ENCODE measurements around the gene SEMA6D. TPM values are rescaled to one million over a fixed set of nuclear protein-coding genes. Genes with fewer than 3 reads are reported as not detected.

The SEMA6D gene
- total RNA-seq, 1 experiment from 2014 or later = not detected

DNA sequence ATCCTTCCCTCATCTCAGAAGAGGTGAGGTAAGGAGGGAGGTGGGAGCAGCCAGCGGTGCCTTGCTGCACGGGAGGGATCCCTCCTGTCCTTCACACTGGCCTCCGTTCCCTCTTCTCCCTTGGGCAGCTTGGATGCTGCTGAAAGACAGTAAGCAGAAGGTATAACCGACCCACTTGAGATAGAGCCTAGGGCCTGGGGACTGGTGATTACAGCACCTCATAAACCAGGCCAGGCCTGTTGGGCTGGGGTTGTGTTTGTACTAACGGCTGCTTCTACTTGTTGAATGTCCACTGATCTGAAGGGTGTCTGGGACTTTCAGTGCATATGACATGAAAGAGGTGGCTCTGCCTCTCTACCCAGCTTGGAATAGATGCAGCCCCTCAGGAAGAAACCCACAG, 25.0 kb downstream of the SEMA6D start:
- Histone ChIP-seq H4K20me1 (ENCODE audit: insufficient read depth, low read depth, low read length) (no peaks in the 10 kb centered on the region), H3K27ac (ENCODE audit: low read length) (no peak overlapping the region), H3K36me3 (ENCODE audit: insufficient read depth, low read length) (no peaks in the 10 kb centered on the region), H3K9me3 (ENCODE audit: low read length) (peaks cover 3% of the 10 kb centered on the region), H3K9me2 (replicated peaks; ENCODE audit: insufficient read depth, low read length) (no peaks in the 10 kb centered on the region), H3K79me2 (ENCODE audit: low read length) (no peaks in the 10 kb centered on the region), H2AFZ (ENCODE audit: low read length) (no peak overlapping the region), H3K27me3 (ENCODE audit: low read length) (0 out of 2 replicates have a peak, but pooled peaks cover 3% of the 10 kb centered on the region), H3K4me1 (ENCODE audit: low read length) (no peaks in the 10 kb centered on the region), H3K9ac (ENCODE audit: low read length) (no peak overlapping the region), H3K4me3 (ENCODE audit: low read length) (no peak overlapping the region), H3K4me2 (ENCODE audit: low read depth, low read length, poor library complexity, severe bottlenecking) (no peak overlapping the region)
- no peak for DNase-seq

- Histone ChIP-seq H3K36me3 (ENCODE audit: insufficient read depth, low read length) (no peaks in the 10 kb centered on the region), H4K20me1 (ENCODE audit: insufficient read depth, low read depth, low read length) (no peaks in the 10 kb centered on the region), H3K27ac (ENCODE audit: low read length) (no peak overlapping the region), H3K9me2 (replicated peaks; ENCODE audit: insufficient read depth, low read length) (no peaks in the 10 kb centered on the region), H3K27me3 (ENCODE audit: low read length) (0 out of 2 replicates have a peak, but pooled peaks cover 3% of the 10 kb centered on the region), H3K9ac (ENCODE audit: low read length) (no peak overlapping the region), H3K9me3 (ENCODE audit: low read length) (peaks cover 3% of the 10 kb centered on the region), H3K4me2 (ENCODE audit: low read depth, low read length, poor library complexity, severe bottlenecking) (no peak overlapping the region), H3K4me3 (ENCODE audit: low read length) (no peak overlapping the region), H3K79me2 (ENCODE audit: low read length) (no peaks in the 10 kb centered on the region), H3K4me1 (ENCODE audit: low read length) (no peaks in the 10 kb centered on the region), H2AFZ (ENCODE audit: low read length) (no peak overlapping the region)
- DNase-seq = no peak
Measured at GRCh38 chr15:47742742-47743141, 25.4 kb downstream of the SEMA6D start.

DNA sequence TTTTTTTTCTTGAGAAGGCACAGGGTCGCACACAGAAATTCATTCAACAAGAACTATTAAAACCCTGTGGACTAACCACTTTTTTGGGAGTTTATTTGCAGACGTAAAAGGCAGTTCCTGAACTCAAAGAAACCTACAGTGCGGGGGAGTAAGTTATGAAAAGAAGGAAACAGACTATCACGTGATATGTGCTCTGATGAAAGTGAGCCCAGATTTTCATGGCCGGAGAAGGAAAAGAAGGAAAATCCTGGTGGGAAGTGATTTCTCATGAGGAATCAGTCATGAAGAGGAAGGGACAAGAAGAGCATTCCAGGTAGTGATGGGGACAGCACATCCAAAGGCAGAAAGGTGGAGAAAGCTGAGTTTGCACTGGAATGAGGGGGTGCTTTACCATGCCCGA, 26.1 kb downstream of the SEMA6D start:
- no peak overlapping the region for H2AFZ ChIP-seq (ENCODE audit: low read length)
- H3K4me3 ChIP-seq (ENCODE audit: low read length) = no peak overlapping the region
- H3K4me1 ChIP-seq (ENCODE audit: low read length) = no peaks in the 10 kb centered on the region
- 0 out of 2 replicates have a peak, but pooled peaks cover 3% of the 10 kb centered on the region for H3K27me3 ChIP-seq (ENCODE audit: low read length)
- no peak overlapping the region for H3K4me2 ChIP-seq (ENCODE audit: low read depth, low read length, poor library complexity, severe bottlenecking)
- H3K9me2 ChIP-seq (replicated peaks; ENCODE audit: insufficient read depth, low read length) = no peaks in the 10 kb centered on the region
- no peaks in the 10 kb centered on the region for H4K20me1 ChIP-seq (ENCODE audit: insufficient read depth, low read depth, low read length)
- H3K79me2 ChIP-seq (ENCODE audit: low read length) = no peaks in the 10 kb centered on the region
- no peak for DNase-seq
- peaks cover 3% of the 10 kb centered on the region for H3K9me3 ChIP-seq (ENCODE audit: low read length)
- no peaks in the 10 kb centered on the region for H3K36me3 ChIP-seq (ENCODE audit: insufficient read depth, low read length)
- H3K27ac ChIP-seq (ENCODE audit: low read length) = no peak overlapping the region
- no peak overlapping the region for H3K9ac ChIP-seq (ENCODE audit: low read length)

DNA sequence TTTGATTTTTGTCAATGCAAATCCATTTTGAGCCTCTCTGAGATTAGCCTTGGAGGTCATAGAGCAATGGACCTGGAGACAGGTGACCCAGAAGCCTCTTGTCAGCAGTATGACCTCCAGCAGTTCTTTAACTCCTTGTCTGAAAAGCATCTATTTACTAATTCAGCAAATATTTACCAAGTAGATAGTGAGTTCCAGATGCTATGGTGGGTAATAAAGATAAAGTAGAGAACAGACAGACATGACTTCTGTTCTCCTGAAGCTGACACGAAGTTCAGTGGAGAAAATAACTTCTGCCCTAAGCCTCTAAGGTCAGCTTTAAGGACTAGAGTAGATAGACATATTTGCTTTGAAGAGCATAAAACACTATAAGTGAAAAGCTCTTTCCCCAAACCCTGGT, 26.6 kb downstream of the SEMA6D start:
- Histone ChIP-seq H3K4me1 (ENCODE audit: low read length) (no peaks in the 10 kb centered on the region), H3K9me2 (replicated peaks; ENCODE audit: insufficient read depth, low read length) (no peaks in the 10 kb centered on the region), H3K4me2 (ENCODE audit: low read depth, low read length, poor library complexity, severe bottlenecking) (no peak overlapping the region), H3K9me3 (ENCODE audit: low read length) (peaks cover 3% of the 10 kb centered on the region; the same call in 1 of the 2 replicates), H3K79me2 (ENCODE audit: low read length) (no peaks in the 10 kb centered on the region), H3K27me3 (ENCODE audit: low read length) (0 out of 2 replicates have a peak, but pooled peaks cover 3% of the 10 kb centered on the region), H3K9ac (ENCODE audit: low read length) (no peak overlapping the region), H3K4me3 (ENCODE audit: low read length) (no peak overlapping the region), H3K27ac (ENCODE audit: low read length) (no peak overlapping the region), H3K36me3 (ENCODE audit: insufficient read depth, low read length) (no peaks in the 10 kb centered on the region), H2AFZ (ENCODE audit: low read length) (no peak overlapping the region), H4K20me1 (ENCODE audit: insufficient read depth, low read depth, low read length) (no peaks in the 10 kb centered on the region)
- DNase-seq = no peak

DNA sequence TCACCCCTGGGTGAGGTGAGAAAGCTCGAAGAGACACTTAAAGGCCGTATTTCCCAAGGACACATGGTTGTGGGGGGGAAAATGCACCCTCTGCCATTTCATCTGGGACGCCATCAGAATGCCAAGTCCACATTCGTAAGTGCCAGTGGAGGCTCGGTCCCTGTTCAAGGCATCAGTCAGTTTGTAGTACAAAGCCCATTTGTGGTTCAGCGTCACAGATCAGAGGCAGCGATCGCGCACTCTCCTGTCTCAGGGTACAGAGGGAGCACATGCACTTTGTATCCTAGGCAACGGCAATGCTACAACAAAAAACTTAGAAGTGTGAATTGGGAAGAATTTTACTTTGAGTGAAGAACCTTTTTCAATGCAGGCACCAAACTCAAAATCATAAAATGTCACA, 27.2 kb downstream of the SEMA6D start:
- Histone ChIP-seq H4K20me1 (ENCODE audit: insufficient read depth, low read depth, low read length) (no peaks in the 10 kb centered on the region), H3K4me2 (ENCODE audit: low read depth, low read length, poor library complexity, severe bottlenecking) (no peak overlapping the region), H3K9me3 (ENCODE audit: low read length) (peaks cover 3% of the 10 kb centered on the region; the same call in 1 of the 2 replicates), H3K9me2 (replicated peaks; ENCODE audit: insufficient read depth, low read length) (no peaks in the 10 kb centered on the region), H3K4me1 (ENCODE audit: low read length) (no peaks in the 10 kb centered on the region), H3K36me3 (ENCODE audit: insufficient read depth, low read length) (no peaks in the 10 kb centered on the region), H3K9ac (ENCODE audit: low read length) (no peak overlapping the region), H3K79me2 (ENCODE audit: low read length) (no peaks in the 10 kb centered on the region), H2AFZ (ENCODE audit: low read length) (no peak overlapping the region), H3K27me3 (ENCODE audit: low read length) (0 out of 2 replicates have a peak, but pooled peaks cover 3% of the 10 kb centered on the region), H3K4me3 (ENCODE audit: low read length) (no peak overlapping the region), H3K27ac (ENCODE audit: low read length) (no peak overlapping the region)
- no peak for DNase-seq

DNA sequence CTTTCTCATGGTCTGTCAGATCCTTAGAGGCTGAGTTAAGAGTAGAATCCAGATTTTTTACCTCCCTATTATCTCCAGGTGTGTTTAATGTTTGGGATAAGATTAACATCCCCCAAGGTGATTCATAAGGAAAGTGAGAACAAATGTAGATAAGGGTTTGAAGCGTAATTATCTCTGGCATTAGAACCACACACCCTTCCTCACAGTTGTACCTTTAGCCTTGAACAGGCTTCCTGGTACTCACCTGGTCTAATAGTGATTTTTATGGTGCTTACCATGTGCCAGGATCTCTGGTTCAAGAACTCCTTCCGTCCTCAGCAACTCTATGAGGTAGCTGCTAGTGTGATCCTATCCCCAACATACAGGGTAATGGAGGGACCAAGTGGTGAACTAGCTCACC, 27.7 kb downstream of the SEMA6D start:
- no peak overlapping the region for H3K4me2 ChIP-seq (ENCODE audit: low read depth, low read length, poor library complexity, severe bottlenecking)
- H3K4me1 ChIP-seq (ENCODE audit: low read length) = no peaks in the 10 kb centered on the region
- no peak overlapping the region for H3K9ac ChIP-seq (ENCODE audit: low read length)
- H4K20me1 ChIP-seq (ENCODE audit: insufficient read depth, low read depth, low read length) = no peaks in the 10 kb centered on the region
- H3K36me3 ChIP-seq (ENCODE audit: insufficient read depth, low read length) = no peaks in the 10 kb centered on the region
- 0 out of 2 replicates have a peak, but pooled peaks cover 3% of the 10 kb centered on the region for H3K27me3 ChIP-seq (ENCODE audit: low read length)
- H3K4me3 ChIP-seq (ENCODE audit: low read length) = no peak overlapping the region
- no peaks in the 10 kb centered on the region for H3K9me2 ChIP-seq (replicated peaks; ENCODE audit: insufficient read depth, low read length)
- H3K9me3 ChIP-seq (ENCODE audit: low read length) = peaks cover under 1% of the 10 kb centered on the region; the same call in 1 of the 2 replicates
- DNase-seq = no peak
- H2AFZ ChIP-seq (ENCODE audit: low read length) = no peak overlapping the region
- no peak overlapping the region for H3K27ac ChIP-seq (ENCODE audit: low read length)
- H3K79me2 ChIP-seq (ENCODE audit: low read length) = no peaks in the 10 kb centered on the region

GRCh38 chr15:47746516-47746915, 29.2 kb downstream of the SEMA6D start:
- H3K9me3 ChIP-seq (ENCODE audit: low read length) = no peaks in the 10 kb centered on the region; the same call in 1 of the 2 replicates
- H2AFZ ChIP-seq (ENCODE audit: low read length) = no peak overlapping the region
- H4K20me1 ChIP-seq (ENCODE audit: insufficient read depth, low read depth, low read length) = no peaks in the 10 kb centered on the region
- no peaks in the 10 kb centered on the region for H3K36me3 ChIP-seq (ENCODE audit: insufficient read depth, low read length)
- H3K9me2 ChIP-seq (replicated peaks; ENCODE audit: insufficient read depth, low read length) = no peaks in the 10 kb centered on the region
- no peak overlapping the region for H3K27ac ChIP-seq (ENCODE audit: low read length)
- H3K27me3 ChIP-seq (ENCODE audit: low read length) = 0 out of 2 replicates have a peak, but pooled peaks cover 3% of the 10 kb centered on the region
- H3K4me2 ChIP-seq (ENCODE audit: low read depth, low read length, poor library complexity, severe bottlenecking) = no peak overlapping the region
- no peak overlapping the region for H3K9ac ChIP-seq (ENCODE audit: low read length)
- DNase-seq = no peak
- no peaks in the 10 kb centered on the region for H3K79me2 ChIP-seq (ENCODE audit: low read length)
- no peak overlapping the region for H3K4me3 ChIP-seq (ENCODE audit: low read length)
- H3K4me1 ChIP-seq (ENCODE audit: low read length) = no peaks in the 10 kb centered on the region

- no peak overlapping the region for H3K4me2 ChIP-seq (ENCODE audit: low read depth, low read length, poor library complexity, severe bottlenecking)
Measured at GRCh38 chr15:47750030-47750739, 32.9 kb downstream of the SEMA6D start.

More at GRCh38 chr15:47750030-47750739, 32.9 kb downstream of the SEMA6D start:
- no peak overlapping the region for H2AFZ ChIP-seq (ENCODE audit: low read length)
- H3K4me1 ChIP-seq (ENCODE audit: low read length) = no peaks in the 10 kb centered on the region
- no peak overlapping the region for H3K27ac ChIP-seq (ENCODE audit: low read length)
- no peaks in the 10 kb centered on the region for H3K36me3 ChIP-seq (ENCODE audit: insufficient read depth, low read length)
- H3K9me3 ChIP-seq (ENCODE audit: low read length) = peaks cover 11% of the 10 kb centered on the region
- H3K9ac ChIP-seq (ENCODE audit: low read length) = no peak overlapping the region
- H4K20me1 ChIP-seq (ENCODE audit: insufficient read depth, low read depth, low read length) = no peaks in the 10 kb centered on the region
- no peaks in the 10 kb centered on the region for H3K9me2 ChIP-seq (replicated peaks; ENCODE audit: insufficient read depth, low read length)
- H3K27me3 ChIP-seq (ENCODE audit: low read length) = no peaks in the 10 kb centered on the region
- H3K79me2 ChIP-seq (ENCODE audit: low read length) = no peaks in the 10 kb centered on the region
- no peak for DNase-seq
- no peak overlapping the region for H3K4me3 ChIP-seq (ENCODE audit: low read length)
